PFSK-1 (cell line): ENCODE data around the gene RND3.

Experiments used
- FOXP2 ChIP-seq: optimal IDR thresholded peaks from 2 replicates; pipeline ENCODE3; 2011; ENCODE audit warnings: borderline replicate concordance, control low read depth, inconsistent platforms; ENCODE audit not compliant: insufficient read depth; ENCODE audit errors: extremely low read length, extremely low read depth
- POLR2AphosphoS5 ChIP-seq: IDR thresholded peaks from 2 replicates; pipeline ENCODE4 v1.6.1; 2012; ENCODE audit warnings: low read depth, mild to moderate bottlenecking, control low read depth, low read length, moderate library complexity
- SIN3A ChIP-seq: IDR thresholded peaks from 2 replicates; pipeline ENCODE4 v1.6.1; 2012; ENCODE audit warnings: mild to moderate bottlenecking, low read length, moderate library complexity, borderline replicate concordance; ENCODE audit not compliant: insufficient read depth
- TAF1 ChIP-seq: IDR thresholded peaks from 2 replicates; pipeline ENCODE4 v1.6.1; 2012; ENCODE audit warnings: low read length, control low read depth, borderline replicate concordance; ENCODE audit not compliant: insufficient read depth
- TF ChIP-seq, protein P1 (sequence below), 2 experiments: IDR thresholded peaks; 2 replicates each; pipeline versions ENCODE4 v1.6.1 to v1.8.0; 2011 to 2012; ENCODE audit warnings: low read depth in 2 of 2, low read length in 2 of 2, control low read depth in 1 of 2, inconsistent platforms in 1 of 2, mild to moderate bottlenecking in 1 of 2, moderate library complexity in 1 of 2; ENCODE audit not compliant: insufficient read depth in 1 of 2

RND3 gene

DNA sequence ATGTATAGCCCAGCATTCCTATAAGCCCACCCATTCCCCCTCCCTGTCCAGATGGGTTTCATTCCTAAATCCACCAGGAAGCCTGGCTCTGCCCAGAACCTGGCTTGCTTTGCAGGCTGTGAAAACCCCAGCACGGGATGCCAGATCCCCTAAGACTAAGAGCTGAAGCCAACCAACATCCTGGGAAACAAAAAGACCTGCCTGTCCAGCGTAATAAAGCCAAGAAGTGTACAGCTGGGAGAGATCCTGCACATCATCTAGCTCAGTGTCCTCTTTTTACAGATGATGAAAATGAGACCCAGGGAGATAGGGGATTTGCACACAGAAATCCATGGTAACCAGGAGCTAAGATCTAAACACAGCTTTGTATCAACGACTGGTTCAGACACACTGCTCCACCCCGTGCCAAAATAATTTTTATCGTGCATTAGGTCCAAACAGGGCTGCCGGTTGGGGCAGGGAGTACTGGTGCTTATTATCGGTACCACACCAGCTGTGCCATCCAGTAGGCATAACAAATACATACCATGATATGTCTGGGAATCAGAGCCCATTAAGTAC is 2.9 kb downstream of the RND3 start:
- TF ChIP-seq, protein P1, sequence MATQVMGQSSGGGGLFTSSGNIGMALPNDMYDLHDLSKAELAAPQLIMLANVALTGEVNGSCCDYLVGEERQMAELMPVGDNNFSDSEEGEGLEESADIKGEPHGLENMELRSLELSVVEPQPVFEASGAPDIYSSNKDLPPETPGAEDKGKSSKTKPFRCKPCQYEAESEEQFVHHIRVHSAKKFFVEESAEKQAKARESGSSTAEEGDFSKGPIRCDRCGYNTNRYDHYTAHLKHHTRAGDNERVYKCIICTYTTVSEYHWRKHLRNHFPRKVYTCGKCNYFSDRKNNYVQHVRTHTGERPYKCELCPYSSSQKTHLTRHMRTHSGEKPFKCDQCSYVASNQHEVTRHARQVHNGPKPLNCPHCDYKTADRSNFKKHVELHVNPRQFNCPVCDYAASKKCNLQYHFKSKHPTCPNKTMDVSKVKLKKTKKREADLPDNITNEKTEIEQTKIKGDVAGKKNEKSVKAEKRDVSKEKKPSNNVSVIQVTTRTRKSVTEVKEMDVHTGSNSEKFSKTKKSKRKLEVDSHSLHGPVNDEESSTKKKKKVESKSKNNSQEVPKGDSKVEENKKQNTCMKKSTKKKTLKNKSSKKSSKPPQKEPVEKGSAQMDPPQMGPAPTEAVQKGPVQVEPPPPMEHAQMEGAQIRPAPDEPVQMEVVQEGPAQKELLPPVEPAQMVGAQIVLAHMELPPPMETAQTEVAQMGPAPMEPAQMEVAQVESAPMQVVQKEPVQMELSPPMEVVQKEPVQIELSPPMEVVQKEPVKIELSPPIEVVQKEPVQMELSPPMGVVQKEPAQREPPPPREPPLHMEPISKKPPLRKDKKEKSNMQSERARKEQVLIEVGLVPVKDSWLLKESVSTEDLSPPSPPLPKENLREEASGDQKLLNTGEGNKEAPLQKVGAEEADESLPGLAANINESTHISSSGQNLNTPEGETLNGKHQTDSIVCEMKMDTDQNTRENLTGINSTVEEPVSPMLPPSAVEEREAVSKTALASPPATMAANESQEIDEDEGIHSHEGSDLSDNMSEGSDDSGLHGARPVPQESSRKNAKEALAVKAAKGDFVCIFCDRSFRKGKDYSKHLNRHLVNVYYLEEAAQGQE (IDR thresholded peaks at IDR 0.05; ENCODE audit: insufficient read depth in 1 of 2, low read depth in 2 of 2, low read length in 2 of 2): no peak
- TF ChIP-seq TAF1 (no peak), FOXP2 (no peak), SIN3A (no peak), POLR2AphosphoS5 (no peak)

- TF ChIP-seq SIN3A (no peak), FOXP2 (no peak), TAF1 (no peak), POLR2AphosphoS5 (no peak)
- TF ChIP-seq, protein P1 (IDR thresholded peaks at IDR 0.05; ENCODE audit: insufficient read depth in 1 of 2, low read depth in 2 of 2, low read length in 2 of 2): no peak
Observed at GRCh38 chr2:150484006-150484405, 3.5 kb downstream of the RND3 start.

GRCh38 chr2:150483532-150483931 is 3.9 kb downstream of the RND3 start:
- TF ChIP-seq FOXP2 (no peak), POLR2AphosphoS5 (no peak), TAF1 (no peak)
- TF ChIP-seq, protein P1 (IDR thresholded peaks at IDR 0.05; ENCODE audit: insufficient read depth in 1 of 2, low read depth in 2 of 2, low read length in 2 of 2): no peak

DNA sequence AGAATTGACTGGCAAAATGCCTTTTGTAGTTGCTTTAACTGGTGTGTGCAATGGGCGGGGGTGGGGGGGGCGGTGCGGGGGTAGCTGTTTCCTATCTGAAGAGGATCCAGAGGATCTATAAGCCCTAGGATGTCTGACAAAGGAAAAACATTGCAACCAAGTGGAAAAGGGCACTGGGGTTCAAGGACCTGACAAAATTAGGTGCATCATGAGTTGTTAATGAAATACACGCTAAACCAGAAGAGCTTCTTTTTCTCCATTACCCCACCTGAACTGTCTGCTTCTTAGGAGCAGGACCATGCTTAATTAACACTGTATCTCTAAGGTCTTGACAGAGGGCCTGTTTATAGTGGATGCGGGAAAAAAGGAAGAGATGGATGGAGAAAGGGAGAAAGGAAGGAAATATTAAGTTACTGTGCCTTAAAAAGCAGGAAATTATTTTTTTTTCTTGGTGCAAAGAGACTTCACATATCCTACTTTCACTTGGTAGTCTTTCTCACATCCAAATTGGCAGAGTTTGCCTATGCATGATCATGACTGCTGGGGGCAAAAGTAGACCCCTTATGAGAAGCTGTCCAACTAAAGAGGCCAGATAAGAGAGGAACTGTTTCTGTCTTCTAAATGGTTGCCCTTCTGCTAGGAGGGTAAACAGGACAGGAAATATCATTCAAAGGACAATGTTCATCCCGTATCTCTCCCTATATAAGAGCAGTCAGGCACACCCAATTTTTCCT is 4.6 kb downstream of the RND3 start:
- TF ChIP-seq TAF1 (no peak), SIN3A (no peak), FOXP2 (no peak), POLR2AphosphoS5 (no peak)
- TF ChIP-seq, protein P1 (IDR thresholded peaks at IDR 0.05; ENCODE audit: insufficient read depth in 1 of 2, low read depth in 2 of 2, low read length in 2 of 2): no peak
